ENCODE measurements around the gene CYB561A3.

GRCh38 chr11:61384271-61385242 lies 22.9 kb upstream of the CYB561A3 start:
- TF ChIP-seq CTCF (IDR thresholded peaks at IDR 0.05) (no peak), SIN3A (IDR thresholded peaks at IDR 0.05; ENCODE audit: borderline replicate concordance, insufficient read depth, low read depth, low read length) (no peak), POLR2AphosphoS5 (IDR thresholded peaks at IDR 0.05; ENCODE audit: low read depth, low read length) (no peak), REST (IDR thresholded peaks at IDR 0.05; ENCODE audit: insufficient read depth in 1 of 2, low read depth in 2 of 2, low read length in 1 of 2) (no peak)
